Mesothelial cell of epicardium (in vitro differentiated cells): ENCODE measurements around the gene MID1IP1. TPM values are rescaled to one million over a fixed set of nuclear protein-coding genes. Genes with fewer than 3 reads are reported as not detected.
A peak's percentile ranks its signal among the peaks of the same experiment; 100 is the strongest.

ENCODE experiments used
- DNase-seq, 2 experiments: peaks; one replicate each; pipeline ENCODE4 v3.0.0; 2021; ENCODE audit warnings: low spot score in 2 of 2; ENCODE audit not compliant: unreplicated experiment in 2 of 2
- H3K27ac Mint-ChIP-seq: 2 replicates; pipeline ENCODE4 v1.8.0; 2021; ENCODE audit warnings: mixed read lengths
- H3K27me3 Mint-ChIP-seq: 2 replicates; pipeline ENCODE4 v1.8.0; 2021; ENCODE audit warnings: low read depth, mixed read lengths
- H3K36me3 Mint-ChIP-seq: 2 replicates; pipeline ENCODE4 v1.8.0; 2021; ENCODE audit warnings: mixed read lengths
- H3K4me1 Mint-ChIP-seq: 2 replicates; pipeline ENCODE4 v1.8.0; 2021; ENCODE audit warnings: mixed read lengths
- H3K4me3 Mint-ChIP-seq: 2 replicates; pipeline ENCODE4 v1.8.0; 2021; ENCODE audit warnings: mild to moderate bottlenecking, moderate library complexity, mixed read lengths
- H3K9me3 Mint-ChIP-seq: 2 replicates; pipeline ENCODE4 v1.8.0; 2021; ENCODE audit warnings: mixed read lengths
- CTCF ChIP-seq: fragments of 200-600 bp; sonication (generic); IDR thresholded peaks from one replicate; pipeline ENCODE4 v1.5.0; 2021; ENCODE audit warnings: antibody characterized with exemption; ENCODE audit not compliant: unreplicated experiment
- total RNA-seq: library from RNA; stranded (reverse); gene quantifications from 3 replicates; pipeline ENCODE4 v1.2.1, GENCODE V29; 2021

Gene MID1IP1
- total RNA-seq, 1 donor from 2014 or later: 21.4 TPM

DNA sequence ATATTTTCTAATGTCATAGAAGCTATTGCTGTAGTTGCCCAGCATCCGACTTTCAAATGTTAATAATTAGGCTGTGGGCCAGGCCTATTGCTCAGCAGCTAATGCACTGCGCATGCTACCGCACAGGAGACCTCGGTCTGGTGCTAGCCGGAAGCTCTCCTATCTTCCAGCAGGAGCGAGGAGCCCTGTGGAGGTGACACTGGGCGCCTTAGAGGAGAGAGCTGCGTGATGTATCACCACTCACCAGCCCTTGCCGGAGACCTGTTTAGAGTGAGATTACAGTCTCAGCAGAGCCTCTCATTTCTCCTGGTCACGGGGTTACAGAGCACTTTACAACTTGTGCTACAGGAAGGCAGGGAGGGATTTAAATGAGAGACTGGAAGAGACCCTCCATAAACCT is 31.1 kb upstream of the MID1IP1 start:
- Mint-ChIP-seq H3K4me3 (peak overlapping the region; percentile 61), H3K4me1 (peaks cover 3% of the 10 kb centered on the region), H3K27ac (peak overlapping the region; percentile 75), H3K36me3 (no peaks in the 10 kb centered on the region), H3K9me3 (peaks cover 6% of the 10 kb centered on the region), H3K27me3 (no peaks in the 10 kb centered on the region)
- no peak for TF ChIP-seq CTCF
- no peak for DNase-seq

DNA sequence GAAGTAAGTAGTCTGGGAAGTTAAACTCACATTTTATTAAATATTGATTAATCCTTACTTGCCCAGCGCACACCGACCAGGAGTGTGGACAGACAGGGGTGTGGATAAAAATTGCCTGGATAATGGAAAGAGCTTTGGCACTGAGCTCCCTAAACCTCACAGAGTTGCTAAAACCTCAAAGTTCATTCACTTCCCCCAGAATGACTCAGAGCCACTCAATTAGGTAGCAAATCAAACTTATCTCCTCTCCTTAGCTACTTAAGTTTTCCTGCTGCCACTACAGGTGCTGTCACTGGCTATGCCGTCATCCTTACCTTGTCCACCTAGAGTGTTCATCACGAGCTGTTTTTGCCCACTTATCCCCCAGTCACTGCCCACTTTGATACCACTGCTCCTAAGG is 27.0 kb upstream of the MID1IP1 start:
- Mint-ChIP-seq H3K4me3 (no peak overlapping the region), H3K4me1 (peaks cover 3% of the 10 kb centered on the region), H3K9me3 (peaks cover 24% of the 10 kb centered on the region), H3K27me3 (no peaks in the 10 kb centered on the region), H3K36me3 (no peaks in the 10 kb centered on the region), H3K27ac (no peak overlapping the region)
- TF ChIP-seq CTCF: no peak
- DNase-seq: no peak

GRCh38 chrX:38796946-38797345 is 4.3 kb upstream of the MID1IP1 start:
- H3K36me3 Mint-ChIP-seq: no peaks in the 10 kb centered on the region
- H3K9me3 Mint-ChIP-seq: peaks cover 20% of the 10 kb centered on the region
- no peaks in the 10 kb centered on the region for H3K27me3 Mint-ChIP-seq
- no peak overlapping the region for H3K27ac Mint-ChIP-seq
- no peak for TF ChIP-seq CTCF
- H3K4me3 Mint-ChIP-seq: no peak overlapping the region
- no peak for DNase-seq
- H3K4me1 Mint-ChIP-seq: peaks cover 3% of the 10 kb centered on the region

DNA sequence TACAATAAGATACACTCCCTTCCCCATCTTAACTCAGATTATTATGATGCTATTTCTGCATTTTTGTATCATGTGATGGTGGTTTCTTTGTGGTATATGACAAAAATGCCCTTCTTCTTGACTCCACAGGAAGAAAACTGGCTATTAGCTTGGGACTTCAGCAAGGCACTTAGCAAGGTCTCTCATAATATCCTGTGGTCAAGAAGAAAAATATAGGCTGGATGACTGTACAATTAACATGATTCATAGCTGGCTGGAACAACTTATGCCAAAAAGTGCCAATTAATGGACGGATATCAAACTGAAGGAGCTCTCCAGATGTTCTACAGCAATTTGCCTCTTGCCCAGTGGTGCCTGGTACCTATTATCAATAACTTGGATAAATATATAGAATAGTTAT is 2.3 kb upstream of the MID1IP1 start:
- Mint-ChIP-seq H3K36me3 (no peaks in the 10 kb centered on the region), H3K4me3 (no peak overlapping the region), H3K9me3 (peaks cover 23% of the 10 kb centered on the region), H3K27me3 (no peaks in the 10 kb centered on the region), H3K4me1 (peaks cover 16% of the 10 kb centered on the region), H3K27ac (no peak overlapping the region)
- DNase-seq: no peak
- no peak for TF ChIP-seq CTCF

- H3K9me3 Mint-ChIP-seq: peaks cover 23% of the 10 kb centered on the region
- H3K36me3 Mint-ChIP-seq: no peaks in the 10 kb centered on the region
- DNase-seq: no peak
- no peak for TF ChIP-seq CTCF
- H3K4me3 Mint-ChIP-seq: no peak overlapping the region
- H3K27ac Mint-ChIP-seq: no peak overlapping the region
- H3K27me3 Mint-ChIP-seq: no peaks in the 10 kb centered on the region
- peaks cover 16% of the 10 kb centered on the region for H3K4me1 Mint-ChIP-seq
These were observed 1.2 kb upstream of the MID1IP1 start for GRCh38 chrX:38799995-38800580.

DNA sequence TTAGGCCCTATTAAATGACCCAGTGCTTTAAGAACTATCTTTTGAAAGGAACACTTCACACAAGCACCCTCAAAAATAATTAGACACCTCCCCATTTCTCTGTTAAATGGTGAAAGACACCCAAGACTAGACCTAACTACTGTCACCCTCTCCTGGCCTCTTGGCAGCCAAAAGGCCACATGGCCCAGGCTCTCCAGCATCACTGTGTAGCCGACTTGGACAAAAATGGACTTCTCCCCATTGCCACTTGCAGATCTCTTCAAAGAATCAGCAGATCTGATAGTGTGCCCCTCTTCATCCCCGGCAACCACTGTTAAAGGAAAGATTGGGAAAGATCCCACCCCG is 2.0 kb downstream of the MID1IP1 start:
- peak overlapping the region; percentile 80 for H3K4me3 Mint-ChIP-seq
- no peak for DNase-seq
- peak overlapping the region; percentile 97 for H3K27ac Mint-ChIP-seq
- TF ChIP-seq CTCF: no peak
- H3K36me3 Mint-ChIP-seq: no peaks in the 10 kb centered on the region
- no peaks in the 10 kb centered on the region for H3K27me3 Mint-ChIP-seq
- peaks cover 28% of the 10 kb centered on the region for H3K4me1 Mint-ChIP-seq
- H3K9me3 Mint-ChIP-seq: peaks cover 17% of the 10 kb centered on the region
